Psoas muscle (tissue), 8 donors: ENCODE results near the gene OPN5. TPM values are rescaled to one million over a fixed set of nuclear protein-coding genes. Genes with fewer than 3 reads are reported as not detected.

Experiments
- ATAC-seq, 4 donors: fragments of 200-7000 bp; cut with Tn5 transposase; one replicate each; pipeline ENCODE4 v1.9.1; 2020; ENCODE audit warnings: moderate library complexity in 3 of 4, mild to moderate bottlenecking in 2 of 4
- DNase-seq, 2 donors: peaks; one replicate each; pipeline ENCODE4 v3.0.0-alpha.2; 2020
- H3K27ac ChIP-seq: fragments of 200-600 bp; one replicate; pipeline ENCODE4 v1.8.0; 2022
- H3K27me3 ChIP-seq, 3 donors: fragments of 200-600 bp in 1 of 3; one replicate each; pipeline versions ENCODE4 v1.6.1 to v1.8.0; 2013 to 2022; ENCODE audit warnings: low read length in 2 of 3, mild to moderate bottlenecking in 2 of 3, moderate library complexity in 1 of 3; ENCODE audit not compliant: insufficient read depth in 3 of 3
- H3K36me3 ChIP-seq, 2 donors: fragments of 200-600 bp in 1 of 2; one replicate each; pipeline versions ENCODE4 v1.6.1 to v1.8.0; 2013 to 2022; ENCODE audit warnings: low read depth in 1 of 2, mild to moderate bottlenecking in 1 of 2, moderate library complexity in 1 of 2; ENCODE audit not compliant: insufficient read depth in 1 of 2
- H3K4me1 ChIP-seq: fragments of 200-600 bp; one replicate; pipeline ENCODE4 v1.8.0; 2022
- H3K4me3 ChIP-seq: fragments of 200-600 bp; one replicate; pipeline ENCODE4 v1.8.0; 2022; ENCODE audit warnings: mild to moderate bottlenecking
- H3K9me3 ChIP-seq: fragments of 200-600 bp; one replicate; pipeline ENCODE4 v1.8.0; 2022
- CTCF ChIP-seq: fragments of 200-600 bp; IDR thresholded peaks from one replicate; pipeline ENCODE4 v1.8.0; 2022; ENCODE audit warnings: antibody characterized with exemption
- WGBS, 3 donors: extraction: QIAGEN DNeasy Blood & Tissue Kit; methylation state at CpG; one replicate each; pipeline versions ENCODE4 v1.1.6 to v1.1.7; 2013; 5-methylcytosine and 5-hydroxymethylcytosine counted together
- intact Hi-C, 2 donors: fragments of 100-400 bp; cut with DNase I; formaldehyde crosslinking; loops; one replicate each; pipeline versions ENCODE4 v1.11.0 to v1.14.2; 2022
- polyA plus RNA-seq, 3 donors: library from polyadenylated mRNA; stranded (reverse); fragments of 200-250 nt; gene quantifications; one replicate each; pipeline ENCODE4 v1.2.3, GENCODE V29; 2013
- total RNA-seq, 4 donors: library from RNA; stranded (reverse); fragmentation: NEBNext Ultra II Directional in 2 of 4; extraction: Animal tissue kit (Norgen Biotek cat#: 25700) in 2 of 4; gene quantifications; one replicate each; pipeline versions ENCODE4 v1.2.1 to v1.2.4, GENCODE V29; 2021 to 2023
- donor health status: healthy with polysubstance abuse.
- donor health status: DM: no; HTN: no; CAD: no; lungs with moderate emphysema.
- donor health status: Bipolar disorder and iron deficiency.
- donor health status: healthy.
- donor health status: DM: yes; HTN: yes; CAD: no.
- donor health status: DM: no; HTN: no; CAD: no.
- donor health status: DM: no; HTN: no; CAD: no.
- donor health status: DM: yes; HTN: yes; CAD: no.

Gene OPN5
- total and polyA plus RNA-seq, 7 donors = 0.07 to 0.71 (median 0.13) TPM; not detected in 3

GRCh38 chr6:47822856-47823554, 41.2 kb downstream of the OPN5 start:
- WGBS, 3 donors = 86 to 91% (median 87%) methylated on average over 6 of the region's 6 CpGs
- H3K27me3 ChIP-seq = no peaks in the 10 kb centered on the region
- no peaks in the 10 kb centered on the region for H3K36me3 ChIP-seq
- H3K27ac ChIP-seq = no peak overlapping the region
- DNase-seq = no peak
- no peak for ATAC-seq
- intact Hi-C loops = no loop called here
- no peak overlapping the region for H3K4me3 ChIP-seq
- H3K9me3 ChIP-seq = no peaks in the 10 kb centered on the region
- no peaks in the 10 kb centered on the region for H3K4me1 ChIP-seq
- no peak for TF ChIP-seq CTCF

- Histone ChIP-seq H3K27me3 (no peaks in the 10 kb centered on the region), H3K27ac (no peak overlapping the region), H3K4me1 (no peaks in the 10 kb centered on the region), H3K4me3 (no peak overlapping the region), H3K36me3 (no peaks in the 10 kb centered on the region), H3K9me3 (no peaks in the 10 kb centered on the region)
- WGBS, 3 donors = 31 to 45% (median 44%) methylated on average over 2 of the region's 2 CpGs
- no peak for ATAC-seq
- no peak for TF ChIP-seq CTCF
- intact Hi-C loops = no loop called here
- no peak for DNase-seq
Measured at GRCh38 chr6:47832386-47833100, 50.7 kb downstream of the OPN5 start.

- Histone ChIP-seq H3K27ac (no peak overlapping the region), H3K4me3 (no peak overlapping the region)
- intact Hi-C loops = no loop called here
Measured at GRCh38 chr6:47834196-47834595, 52.4 kb downstream of the OPN5 start.

GRCh38 chr6:47836046-47836445, 54.2 kb downstream of the OPN5 start:
- intact Hi-C loops = no loop called here
- no peak overlapping the region for H3K4me3 ChIP-seq
- DNase-seq = no peak
- no peak for TF ChIP-seq CTCF
- no peak for ATAC-seq
- H3K9me3 ChIP-seq = no peaks in the 10 kb centered on the region
- no peaks in the 10 kb centered on the region for H3K36me3 ChIP-seq
- no peak overlapping the region for H3K27ac ChIP-seq
- H3K4me1 ChIP-seq = no peaks in the 10 kb centered on the region
- H3K27me3 ChIP-seq = no peaks in the 10 kb centered on the region

More at GRCh38 chr6:47834196-47834595, 52.4 kb downstream of the OPN5 start:
- Histone ChIP-seq H3K27me3 (no peaks in the 10 kb centered on the region), H3K36me3 (no peaks in the 10 kb centered on the region), H3K4me1 (no peaks in the 10 kb centered on the region), H3K9me3 (no peaks in the 10 kb centered on the region)
- TF ChIP-seq CTCF = no peak
- ATAC-seq (no peak), DNase-seq (no peak)
